GM23338 (cell line): ENCODE measurements around the gene RGS7. TPM values are rescaled to one million over a fixed set of nuclear protein-coding genes. Genes with fewer than 3 reads are reported as not detected.

Experiments
- ATAC-seq: fragments of 200-7000 bp; cut with Tn5 transposase; 3 replicates; pipeline ENCODE4 v1.9.1; 2020
- DNase-seq: peaks from one replicate; pipeline ENCODE4 v3.0.0-alpha.2; 2015; ENCODE audit warnings: low spot score
- H2AFZ ChIP-seq: fragments of 200-600 bp; sonication (generic); 2 replicates; pipeline ENCODE4 v1.8.0; 2016; ENCODE audit warnings: antibody characterized with exemption, mild to moderate bottlenecking, moderate library complexity
- H3F3A ChIP-seq: fragments of 200-600 bp; sonication (generic); replicated peaks from 2 replicates; pipeline ENCODE4 v1.8.0; 2017; ENCODE audit warnings: antibody characterized with exemption, mixed run types, low read depth
- H3K27ac ChIP-seq: fragments of 200-600 bp; sonication (generic); 2 replicates; pipeline ENCODE4 v1.6.1; 2016; ENCODE audit warnings: low read depth
- H3K27me3 ChIP-seq: fragments of 200-600 bp; sonication (generic); 2 replicates; pipeline ENCODE4 v1.8.0; 2016; ENCODE audit warnings: mild to moderate bottlenecking, mixed run types, moderate library complexity; ENCODE audit not compliant: insufficient read depth
- H3K36me3 ChIP-seq: fragments of 200-600 bp; sonication (generic); 2 replicates; pipeline ENCODE4 v1.8.0; 2016; ENCODE audit warnings: mild to moderate bottlenecking; ENCODE audit not compliant: insufficient read depth
- H3K4me1 ChIP-seq: fragments of 200-600 bp; sonication (generic); 2 replicates; pipeline ENCODE4 v1.8.0; 2016; ENCODE audit warnings: mild to moderate bottlenecking, moderate library complexity; ENCODE audit not compliant: insufficient read depth
- H3K4me2 ChIP-seq: fragments of 200-600 bp; sonication (generic); 2 replicates; pipeline ENCODE4 v1.7.1; 2017; ENCODE audit warnings: mixed run types
- H3K4me3 ChIP-seq: fragments of 200-600 bp; sonication (generic); 2 replicates; pipeline ENCODE4 v1.6.1; 2016; ENCODE audit warnings: mixed run types
- H3K79me2 ChIP-seq: fragments of 200-600 bp; sonication (generic); replicated peaks from 2 replicates; pipeline ENCODE4 v1.8.0; 2017; ENCODE audit warnings: mild to moderate bottlenecking; ENCODE audit not compliant: insufficient read depth
- H3K9me2 ChIP-seq: fragments of 200-600 bp; sonication (generic); 2 replicates; pipeline ENCODE4 v1.8.0; 2017; ENCODE audit not compliant: insufficient read depth
- H4K20me1 ChIP-seq: fragments of 200-600 bp; sonication (generic); replicated peaks from 2 replicates; pipeline ENCODE4 v1.8.0; 2017; ENCODE audit warnings: mild to moderate bottlenecking; ENCODE audit not compliant: insufficient read depth
- H3K27ac Mint-ChIP-seq: 2 replicates; pipeline ENCODE4 v1.8.0; 2020; ENCODE audit warnings: inconsistent platforms, mild to moderate bottlenecking, moderate library complexity, mixed read lengths
- H3K27me3 Mint-ChIP-seq: 3 replicates; pipeline ENCODE4 v1.8.0; 2022; ENCODE audit warnings: low read depth, mild to moderate bottlenecking, moderate library complexity, mixed read lengths, inconsistent platforms; ENCODE audit not compliant: insufficient read depth, poor library complexity
- H3K36me3 Mint-ChIP-seq: 3 replicates; pipeline ENCODE4 v1.8.0; 2021; ENCODE audit warnings: low read depth, mild to moderate bottlenecking, inconsistent platforms, moderate library complexity, mixed read lengths
- H3K4me1 Mint-ChIP-seq: 3 replicates; pipeline ENCODE4 v1.8.0; 2020; ENCODE audit warnings: mild to moderate bottlenecking, inconsistent platforms, mixed read lengths
- H3K4me3 Mint-ChIP-seq: 3 replicates; pipeline ENCODE4 v1.8.0; 2021; ENCODE audit warnings: moderate library complexity, mild to moderate bottlenecking, inconsistent platforms, mixed read lengths
- H3K9me3 Mint-ChIP-seq: 3 replicates; pipeline ENCODE4 v1.8.0; 2020; ENCODE audit warnings: moderate library complexity, mild to moderate bottlenecking, inconsistent platforms, mixed read lengths
- CREB1 ChIP-seq: fragments of 250-450 bp; sonication (Bioruptor Pico); IDR thresholded peaks from 2 replicates; pipeline ENCODE4 v1.5.0; 2020; ENCODE audit warnings: low read depth, mild to moderate bottlenecking, moderate library complexity
- EZH2 ChIP-seq: fragments of 200-600 bp; sonication (generic); IDR thresholded peaks from one replicate; pipeline ENCODE4 v1.8.0; 2017; ENCODE audit warnings: antibody characterized with exemption, mild to moderate bottlenecking, low read depth; ENCODE audit not compliant: unreplicated experiment
- EZH2phosphoT487 ChIP-seq: fragments of 200-600 bp; sonication (generic); IDR thresholded peaks from one replicate; pipeline ENCODE4 v1.8.1; 2018; ENCODE audit warnings: antibody characterized with exemption; ENCODE audit not compliant: unreplicated experiment
- JUNB ChIP-seq: IDR thresholded peaks from one replicate; pipeline ENCODE4 v1.6.1; 2016; ENCODE audit warnings: antibody characterized with exemption; ENCODE audit not compliant: unreplicated experiment
- NANOG ChIP-seq: IDR thresholded peaks from 2 replicates; pipeline ENCODE4 v1.6.1; 2016; ENCODE audit warnings: antibody characterized with exemption, borderline replicate concordance
- POLR2AphosphoS5 ChIP-seq: IDR thresholded peaks from 2 replicates; pipeline ENCODE4 v1.6.1; 2016; ENCODE audit warnings: antibody characterized with exemption, low read depth
- STAT1 ChIP-seq: IDR thresholded peaks from one replicate; pipeline ENCODE4 v1.6.1; 2016; ENCODE audit warnings: antibody characterized with exemption; ENCODE audit not compliant: unreplicated experiment
- ZNF114 ChIP-seq: fragments of 250-450 bp; sonication (Bioruptor Pico); IDR thresholded peaks from 2 replicates; pipeline ENCODE4 v1.5.0; 2020; ENCODE audit warnings: mild to moderate bottlenecking, moderate library complexity
- ZNF331 ChIP-seq: fragments of 250-450 bp; sonication (Bioruptor Pico); IDR thresholded peaks from 2 replicates; pipeline ENCODE4 v1.5.0; 2020; ENCODE audit warnings: low read depth, mild to moderate bottlenecking, moderate library complexity
- polyA plus RNA-seq: library from polyadenylated mRNA; unstranded; fragments of >200 nt; fragmentation: Nextera tagmentation; extraction: Ambion mirVana; gene quantifications from 2 replicates; pipeline ENCODE4 v1.2.1, GENCODE V29; 2016
- total RNA-seq: library from RNA; depleted of rRNA; stranded (reverse); fragments of >200 nt; shearing (Covaris generic); gene quantifications from 2 replicates; pipeline ENCODE4 v1.2.3, GENCODE V29; 2014
- TF ChIP-seq, protein P1 (sequence below): fragments of 250-450 bp; sonication (Bioruptor Pico); IDR thresholded peaks from 2 replicates; pipeline ENCODE4 v1.5.0; 2020; ENCODE audit warnings: mild to moderate bottlenecking, moderate library complexity
- TF ChIP-seq, protein P2 (sequence below), 2 experiments: fragments of 200-600 bp in 1 of 2; sonication (generic) in 1 of 2; conservative IDR thresholded peaks; 2 replicates each; pipeline versions ENCODE4 v1.5.1 to v1.6.1; 2016 to 2017; ENCODE audit warnings: antibody characterized with exemption in 2 of 2, low read depth in 2 of 2, mild to moderate bottlenecking in 2 of 2, moderate library complexity in 1 of 2
- TF ChIP-seq, protein P3 (sequence below): IDR thresholded peaks from one replicate; pipeline ENCODE4 v1.6.1; 2018; ENCODE audit warnings: antibody characterized with exemption; ENCODE audit not compliant: unreplicated experiment
- TF ChIP-seq, protein P4 (sequence below): IDR thresholded peaks from 2 replicates; pipeline ENCODE4 v1.6.1; 2016; ENCODE audit warnings: antibody characterized with exemption

RGS7 gene
- total and polyA plus RNA-seq, 2 experiments from 2014 or later, result 2.0 to 2.2 TPM

DNA sequence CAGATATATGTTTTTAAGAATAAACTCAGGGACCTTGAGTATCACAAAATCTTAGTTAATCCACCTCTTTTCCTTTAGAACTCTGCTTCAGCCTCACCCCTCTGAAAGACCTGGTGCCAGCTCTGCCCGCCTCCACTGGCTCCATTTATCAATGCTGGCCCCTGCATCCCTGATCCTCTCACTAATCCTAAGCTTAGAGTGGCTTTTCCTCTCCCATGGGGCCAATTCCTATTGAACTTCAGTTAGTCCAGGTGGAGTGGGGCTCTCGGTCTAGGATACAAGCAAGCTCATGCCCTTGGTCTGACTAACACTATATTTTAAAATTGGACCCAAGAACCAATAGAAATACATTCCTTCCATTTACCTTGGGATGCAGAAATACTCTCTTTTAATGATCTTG, 87.0 kb downstream of the RGS7 start:
- peaks cover 4% of the 10 kb centered on the region for H3K9me2 ChIP-seq
- H4K20me1 ChIP-seq, result no peaks in the 10 kb centered on the region
- H3K79me2 ChIP-seq, result no peaks in the 10 kb centered on the region
- H3K4me3 Mint-ChIP-seq, result no peak overlapping the region
- H3K9me3 Mint-ChIP-seq, result peaks cover 23% of the 10 kb centered on the region
- no peak overlapping the region for H3K4me2 ChIP-seq
- TF ChIP-seq EZH2phosphoT487, result no peak
- no peak for TF ChIP-seq CREB1 (CRISPR knock-in tag)
- TF ChIP-seq JUNB, result no peak
- no peak for TF ChIP-seq STAT1
- TF ChIP-seq, protein P1, sequence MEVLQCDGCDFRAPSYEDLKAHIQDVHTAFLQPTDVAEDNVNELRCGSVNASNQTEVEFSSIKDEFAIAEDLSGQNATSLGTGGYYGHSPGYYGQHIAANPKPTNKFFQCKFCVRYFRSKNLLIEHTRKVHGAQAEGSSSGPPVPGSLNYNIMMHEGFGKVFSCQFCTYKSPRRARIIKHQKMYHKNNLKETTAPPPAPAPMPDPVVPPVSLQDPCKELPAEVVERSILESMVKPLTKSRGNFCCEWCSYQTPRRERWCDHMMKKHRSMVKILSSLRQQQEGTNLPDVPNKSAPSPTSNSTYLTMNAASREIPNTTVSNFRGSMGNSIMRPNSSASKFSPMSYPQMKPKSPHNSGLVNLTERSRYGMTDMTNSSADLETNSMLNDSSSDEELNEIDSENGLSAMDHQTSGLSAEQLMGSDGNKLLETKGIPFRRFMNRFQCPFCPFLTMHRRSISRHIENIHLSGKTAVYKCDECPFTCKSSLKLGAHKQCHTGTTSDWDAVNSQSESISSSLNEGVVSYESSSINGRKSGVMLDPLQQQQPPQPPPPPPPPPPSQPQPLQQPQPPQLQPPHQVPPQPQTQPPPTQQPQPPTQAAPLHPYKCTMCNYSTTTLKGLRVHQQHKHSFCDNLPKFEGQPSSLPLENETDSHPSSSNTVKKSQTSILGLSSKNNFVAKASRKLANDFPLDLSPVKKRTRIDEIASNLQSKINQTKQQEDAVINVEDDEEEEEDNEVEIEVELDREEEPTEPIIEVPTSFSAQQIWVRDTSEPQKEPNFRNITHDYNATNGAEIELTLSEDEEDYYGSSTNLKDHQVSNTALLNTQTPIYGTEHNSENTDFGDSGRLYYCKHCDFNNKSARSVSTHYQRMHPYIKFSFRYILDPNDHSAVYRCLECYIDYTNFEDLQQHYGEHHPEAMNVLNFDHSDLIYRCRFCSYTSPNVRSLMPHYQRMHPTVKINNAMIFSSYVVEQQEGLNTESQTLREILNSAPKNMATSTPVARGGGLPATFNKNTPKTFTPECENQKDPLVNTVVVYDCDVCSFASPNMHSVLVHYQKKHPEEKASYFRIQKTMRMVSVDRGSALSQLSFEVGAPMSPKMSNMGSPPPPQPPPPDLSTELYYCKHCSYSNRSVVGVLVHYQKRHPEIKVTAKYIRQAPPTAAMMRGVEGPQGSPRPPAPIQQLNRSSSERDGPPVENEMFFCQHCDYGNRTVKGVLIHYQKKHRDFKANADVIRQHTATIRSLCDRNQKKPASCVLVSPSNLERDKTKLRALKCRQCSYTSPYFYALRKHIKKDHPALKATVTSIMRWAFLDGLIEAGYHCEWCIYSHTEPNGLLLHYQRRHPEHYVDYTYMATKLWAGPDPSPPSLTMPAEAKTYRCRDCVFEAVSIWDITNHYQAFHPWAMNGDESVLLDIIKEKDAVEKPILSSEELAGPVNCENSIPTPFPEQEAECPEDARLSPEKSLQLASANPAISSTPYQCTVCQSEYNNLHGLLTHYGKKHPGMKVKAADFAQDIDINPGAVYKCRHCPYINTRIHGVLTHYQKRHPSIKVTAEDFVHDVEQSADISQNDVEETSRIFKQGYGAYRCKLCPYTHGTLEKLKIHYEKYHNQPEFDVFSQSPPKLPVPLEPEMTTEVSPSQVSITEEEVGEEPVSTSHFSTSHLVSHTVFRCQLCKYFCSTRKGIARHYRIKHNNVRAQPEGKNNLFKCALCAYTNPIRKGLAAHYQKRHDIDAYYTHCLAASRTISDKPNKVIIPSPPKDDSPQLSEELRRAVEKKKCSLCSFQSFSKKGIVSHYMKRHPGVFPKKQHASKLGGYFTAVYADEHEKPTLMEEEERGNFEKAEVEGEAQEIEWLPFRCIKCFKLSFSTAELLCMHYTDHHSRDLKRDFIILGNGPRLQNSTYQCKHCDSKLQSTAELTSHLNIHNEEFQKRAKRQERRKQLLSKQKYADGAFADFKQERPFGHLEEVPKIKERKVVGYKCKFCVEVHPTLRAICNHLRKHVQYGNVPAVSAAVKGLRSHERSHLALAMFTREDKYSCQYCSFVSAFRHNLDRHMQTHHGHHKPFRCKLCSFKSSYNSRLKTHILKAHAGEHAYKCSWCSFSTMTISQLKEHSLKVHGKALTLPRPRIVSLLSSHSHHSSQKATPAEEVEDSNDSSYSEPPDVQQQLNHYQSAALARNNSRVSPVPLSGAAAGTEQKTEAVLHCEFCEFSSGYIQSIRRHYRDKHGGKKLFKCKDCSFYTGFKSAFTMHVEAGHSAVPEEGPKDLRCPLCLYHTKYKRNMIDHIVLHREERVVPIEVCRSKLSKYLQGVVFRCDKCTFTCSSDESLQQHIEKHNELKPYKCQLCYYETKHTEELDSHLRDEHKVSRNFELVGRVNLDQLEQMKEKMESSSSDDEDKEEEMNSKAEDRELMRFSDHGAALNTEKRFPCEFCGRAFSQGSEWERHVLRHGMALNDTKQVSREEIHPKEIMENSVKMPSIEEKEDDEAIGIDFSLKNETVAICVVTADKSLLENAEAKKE (CRISPR knock-in tag), result no peak
- TF ChIP-seq, protein P2, sequence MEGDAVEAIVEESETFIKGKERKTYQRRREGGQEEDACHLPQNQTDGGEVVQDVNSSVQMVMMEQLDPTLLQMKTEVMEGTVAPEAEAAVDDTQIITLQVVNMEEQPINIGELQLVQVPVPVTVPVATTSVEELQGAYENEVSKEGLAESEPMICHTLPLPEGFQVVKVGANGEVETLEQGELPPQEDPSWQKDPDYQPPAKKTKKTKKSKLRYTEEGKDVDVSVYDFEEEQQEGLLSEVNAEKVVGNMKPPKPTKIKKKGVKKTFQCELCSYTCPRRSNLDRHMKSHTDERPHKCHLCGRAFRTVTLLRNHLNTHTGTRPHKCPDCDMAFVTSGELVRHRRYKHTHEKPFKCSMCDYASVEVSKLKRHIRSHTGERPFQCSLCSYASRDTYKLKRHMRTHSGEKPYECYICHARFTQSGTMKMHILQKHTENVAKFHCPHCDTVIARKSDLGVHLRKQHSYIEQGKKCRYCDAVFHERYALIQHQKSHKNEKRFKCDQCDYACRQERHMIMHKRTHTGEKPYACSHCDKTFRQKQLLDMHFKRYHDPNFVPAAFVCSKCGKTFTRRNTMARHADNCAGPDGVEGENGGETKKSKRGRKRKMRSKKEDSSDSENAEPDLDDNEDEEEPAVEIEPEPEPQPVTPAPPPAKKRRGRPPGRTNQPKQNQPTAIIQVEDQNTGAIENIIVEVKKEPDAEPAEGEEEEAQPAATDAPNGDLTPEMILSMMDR (conservative IDR thresholded peaks at IDR 0.05; ENCODE audit: low read depth in 2 of 2), result no peak
- TF ChIP-seq, protein P3, sequence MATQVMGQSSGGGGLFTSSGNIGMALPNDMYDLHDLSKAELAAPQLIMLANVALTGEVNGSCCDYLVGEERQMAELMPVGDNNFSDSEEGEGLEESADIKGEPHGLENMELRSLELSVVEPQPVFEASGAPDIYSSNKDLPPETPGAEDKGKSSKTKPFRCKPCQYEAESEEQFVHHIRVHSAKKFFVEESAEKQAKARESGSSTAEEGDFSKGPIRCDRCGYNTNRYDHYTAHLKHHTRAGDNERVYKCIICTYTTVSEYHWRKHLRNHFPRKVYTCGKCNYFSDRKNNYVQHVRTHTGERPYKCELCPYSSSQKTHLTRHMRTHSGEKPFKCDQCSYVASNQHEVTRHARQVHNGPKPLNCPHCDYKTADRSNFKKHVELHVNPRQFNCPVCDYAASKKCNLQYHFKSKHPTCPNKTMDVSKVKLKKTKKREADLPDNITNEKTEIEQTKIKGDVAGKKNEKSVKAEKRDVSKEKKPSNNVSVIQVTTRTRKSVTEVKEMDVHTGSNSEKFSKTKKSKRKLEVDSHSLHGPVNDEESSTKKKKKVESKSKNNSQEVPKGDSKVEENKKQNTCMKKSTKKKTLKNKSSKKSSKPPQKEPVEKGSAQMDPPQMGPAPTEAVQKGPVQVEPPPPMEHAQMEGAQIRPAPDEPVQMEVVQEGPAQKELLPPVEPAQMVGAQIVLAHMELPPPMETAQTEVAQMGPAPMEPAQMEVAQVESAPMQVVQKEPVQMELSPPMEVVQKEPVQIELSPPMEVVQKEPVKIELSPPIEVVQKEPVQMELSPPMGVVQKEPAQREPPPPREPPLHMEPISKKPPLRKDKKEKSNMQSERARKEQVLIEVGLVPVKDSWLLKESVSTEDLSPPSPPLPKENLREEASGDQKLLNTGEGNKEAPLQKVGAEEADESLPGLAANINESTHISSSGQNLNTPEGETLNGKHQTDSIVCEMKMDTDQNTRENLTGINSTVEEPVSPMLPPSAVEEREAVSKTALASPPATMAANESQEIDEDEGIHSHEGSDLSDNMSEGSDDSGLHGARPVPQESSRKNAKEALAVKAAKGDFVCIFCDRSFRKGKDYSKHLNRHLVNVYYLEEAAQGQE, result no peak
- TF ChIP-seq ZNF331 (CRISPR knock-in tag), result no peak
- no peak for TF ChIP-seq POLR2AphosphoS5
- TF ChIP-seq NANOG, result no peak
- no peak for TF ChIP-seq ZNF114 (CRISPR knock-in tag)
- no peak for TF ChIP-seq EZH2
- TF ChIP-seq, protein P4, sequence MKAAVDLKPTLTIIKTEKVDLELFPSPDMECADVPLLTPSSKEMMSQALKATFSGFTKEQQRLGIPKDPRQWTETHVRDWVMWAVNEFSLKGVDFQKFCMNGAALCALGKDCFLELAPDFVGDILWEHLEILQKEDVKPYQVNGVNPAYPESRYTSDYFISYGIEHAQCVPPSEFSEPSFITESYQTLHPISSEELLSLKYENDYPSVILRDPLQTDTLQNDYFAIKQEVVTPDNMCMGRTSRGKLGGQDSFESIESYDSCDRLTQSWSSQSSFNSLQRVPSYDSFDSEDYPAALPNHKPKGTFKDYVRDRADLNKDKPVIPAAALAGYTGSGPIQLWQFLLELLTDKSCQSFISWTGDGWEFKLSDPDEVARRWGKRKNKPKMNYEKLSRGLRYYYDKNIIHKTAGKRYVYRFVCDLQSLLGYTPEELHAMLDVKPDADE, result no peak
- H3K27me3 Mint-ChIP-seq, result peaks cover 4% of the 10 kb centered on the region
- ATAC-seq, result no peak
- H3K27me3 ChIP-seq, result no peaks in the 10 kb centered on the region
- H3K4me3 ChIP-seq, result no peak overlapping the region
- no peaks in the 10 kb centered on the region; the same call in 2 of the 3 replicates for H3K4me1 Mint-ChIP-seq
- DNase-seq, result no peak
- no peaks in the 10 kb centered on the region for H3K4me1 ChIP-seq
- peaks cover 22% of the 10 kb centered on the region for H3K36me3 Mint-ChIP-seq
- H3F3A ChIP-seq, result no peaks in the 10 kb centered on the region
- H3K27ac Mint-ChIP-seq, result no peak overlapping the region
- no peak overlapping the region for H3K27ac ChIP-seq
- no peaks in the 10 kb centered on the region; the same call in 1 of the 2 replicates for H3K36me3 ChIP-seq
- no peak overlapping the region for H2AFZ ChIP-seq
